Choroid plexus epithelial cell (primary cell): ENCODE data around the gene ATXN2.

ENCODE experiments used
- DNase-seq: peaks from one replicate; pipeline ENCODE4 v3.0.0-alpha.2; 2010; ENCODE audit warnings: low read depth
- H3K4me3 ChIP-seq: 2 replicates; pipeline ENCODE4 v1.5.1; 2011; ENCODE audit warnings: low read depth, mild to moderate bottlenecking, control low read depth, low read length, moderate library complexity
- CTCF ChIP-seq: conservative IDR thresholded peaks from 2 replicates; pipeline ENCODE4 v1.5.1; 2011; ENCODE audit warnings: low read depth, mild to moderate bottlenecking, control low read depth, inconsistent platforms, low read length, moderate library complexity

ATXN2 gene

GRCh38 chr12:111424189-111424792 is 174.8 kb downstream of the ATXN2 start:
- H3K4me3 ChIP-seq = no peak overlapping the region
- no peak for TF ChIP-seq CTCF
- no peak for DNase-seq

DNA sequence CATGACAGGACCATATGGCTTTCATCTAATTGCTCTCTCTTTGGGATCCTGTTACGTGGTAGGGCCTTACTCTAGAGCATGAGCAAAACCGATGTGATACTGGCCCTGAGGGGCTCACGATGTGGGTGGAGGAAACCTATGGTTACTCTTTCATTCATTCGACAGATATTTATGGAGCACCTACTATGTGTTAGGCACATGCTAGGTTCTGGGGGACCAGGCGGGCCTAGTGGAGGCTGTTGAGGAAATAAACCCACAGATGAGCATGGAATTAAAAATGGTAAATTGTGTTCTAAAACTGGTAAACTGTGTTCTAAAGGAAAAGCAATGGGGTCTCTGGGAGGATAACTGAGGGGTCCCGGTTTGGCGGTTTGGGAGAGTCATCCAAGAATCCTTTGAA is 178.6 kb downstream of the ATXN2 start:
- H3K4me3 ChIP-seq = no peak overlapping the region
- no peak for DNase-seq
- no peak for TF ChIP-seq CTCF

DNA sequence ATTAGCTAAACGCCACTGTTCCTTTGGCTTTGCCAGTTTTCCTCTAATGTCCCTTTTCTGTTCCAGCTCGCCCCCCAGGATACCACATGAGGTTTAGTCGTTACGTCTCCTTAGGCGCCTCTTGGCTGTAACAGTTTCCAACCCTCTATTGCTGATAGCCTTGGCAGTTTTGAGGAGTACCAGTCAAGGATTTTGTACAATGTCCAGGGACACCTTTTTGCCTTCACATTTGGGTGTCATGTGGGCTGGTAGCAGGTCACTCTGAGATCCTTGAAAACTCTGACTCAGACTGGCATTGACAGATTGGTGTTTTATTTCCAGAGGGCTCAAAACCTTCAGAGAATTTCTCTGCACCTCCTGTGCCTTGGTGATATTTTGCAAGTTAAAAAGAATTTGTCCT is 179.3 kb downstream of the ATXN2 start:
- no peak for DNase-seq
- H3K4me3 ChIP-seq = no peak overlapping the region
- no peak for TF ChIP-seq CTCF

- no peak overlapping the region for H3K4me3 ChIP-seq
- TF ChIP-seq CTCF = no peak
- no peak for DNase-seq
Measured at GRCh38 chr12:111418594-111418880, 180.6 kb downstream of the ATXN2 start.

- H3K4me3 ChIP-seq = no peak overlapping the region
- no peak for DNase-seq
- no peak for TF ChIP-seq CTCF
Measured at GRCh38 chr12:111417784-111418593, 181.1 kb downstream of the ATXN2 start.

- DNase-seq = no peak
- no peak overlapping the region for H3K4me3 ChIP-seq
- no peak for TF ChIP-seq CTCF
Measured at GRCh38 chr12:111417290-111417689, 181.8 kb downstream of the ATXN2 start.

DNA sequence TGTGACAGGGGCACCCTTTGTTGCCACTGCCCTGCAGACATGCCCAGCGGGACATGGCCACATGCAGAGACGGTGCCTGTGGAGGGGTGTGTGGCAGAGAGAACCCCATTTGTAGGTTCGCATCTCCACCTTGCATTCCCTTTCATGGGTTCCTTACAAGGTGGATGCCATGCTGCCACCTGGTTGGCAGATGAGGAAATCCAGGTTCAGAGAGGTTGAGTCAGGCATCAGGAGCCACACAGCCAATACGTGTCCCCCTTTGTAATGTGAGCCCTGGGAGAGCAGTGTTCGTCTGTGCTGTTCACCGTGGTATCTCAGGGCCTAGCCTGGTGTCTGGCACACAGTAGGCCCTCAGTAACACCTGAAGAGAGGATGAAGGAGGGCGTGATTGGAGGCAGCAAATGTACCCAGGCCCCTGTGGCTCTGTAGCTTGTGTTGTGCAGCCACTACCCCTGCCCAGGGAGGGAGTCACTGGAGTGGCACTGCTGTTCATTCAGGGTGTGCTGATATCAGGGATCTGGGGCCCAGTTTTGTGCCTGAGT is 184.3 kb downstream of the ATXN2 start:
- no peak overlapping the region for H3K4me3 ChIP-seq
- no peak for TF ChIP-seq CTCF
- DNase-seq = no peak
